ENCODE results near the gene LRRC47.

Gene LRRC47

GRCh38 chr1:3740752-3741151 lies 55.5 kb downstream of the LRRC47 start:
- TF ChIP-seq MYC (IDR thresholded peaks at IDR 0.05; ENCODE audit: low read depth, low read length): no peak
- TF ChIP-seq POLR2A (IDR thresholded peaks at IDR 0.05; ENCODE audit: extremely low read depth, insufficient read length): no peak
- TF ChIP-seq MAX (IDR thresholded peaks at IDR 0.05; ENCODE audit: low read depth, low read length): no peak
- TF ChIP-seq, protein P1, sequence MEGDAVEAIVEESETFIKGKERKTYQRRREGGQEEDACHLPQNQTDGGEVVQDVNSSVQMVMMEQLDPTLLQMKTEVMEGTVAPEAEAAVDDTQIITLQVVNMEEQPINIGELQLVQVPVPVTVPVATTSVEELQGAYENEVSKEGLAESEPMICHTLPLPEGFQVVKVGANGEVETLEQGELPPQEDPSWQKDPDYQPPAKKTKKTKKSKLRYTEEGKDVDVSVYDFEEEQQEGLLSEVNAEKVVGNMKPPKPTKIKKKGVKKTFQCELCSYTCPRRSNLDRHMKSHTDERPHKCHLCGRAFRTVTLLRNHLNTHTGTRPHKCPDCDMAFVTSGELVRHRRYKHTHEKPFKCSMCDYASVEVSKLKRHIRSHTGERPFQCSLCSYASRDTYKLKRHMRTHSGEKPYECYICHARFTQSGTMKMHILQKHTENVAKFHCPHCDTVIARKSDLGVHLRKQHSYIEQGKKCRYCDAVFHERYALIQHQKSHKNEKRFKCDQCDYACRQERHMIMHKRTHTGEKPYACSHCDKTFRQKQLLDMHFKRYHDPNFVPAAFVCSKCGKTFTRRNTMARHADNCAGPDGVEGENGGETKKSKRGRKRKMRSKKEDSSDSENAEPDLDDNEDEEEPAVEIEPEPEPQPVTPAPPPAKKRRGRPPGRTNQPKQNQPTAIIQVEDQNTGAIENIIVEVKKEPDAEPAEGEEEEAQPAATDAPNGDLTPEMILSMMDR (IDR thresholded peaks at IDR 0.05; ENCODE audit: low read depth, low read length): no peak
- H3K4me3 ChIP-seq (ENCODE audit: low read depth, low read length): no peak overlapping the region
- no peak for DNase-seq (ENCODE audit: low read depth)

GRCh38 chr1:3740042-3740441 lies 56.3 kb downstream of the LRRC47 start:
- no peak for DNase-seq (ENCODE audit: low read depth)
- H3K4me3 ChIP-seq (ENCODE audit: low read depth, low read length): no peak overlapping the region
- no peak for TF ChIP-seq POLR2A (IDR thresholded peaks at IDR 0.05; ENCODE audit: extremely low read depth, insufficient read length)
- TF ChIP-seq, protein P1 (IDR thresholded peaks at IDR 0.05; ENCODE audit: low read depth, low read length): no peak
- TF ChIP-seq MYC (IDR thresholded peaks at IDR 0.05; ENCODE audit: low read depth, low read length): no peak

DNA sequence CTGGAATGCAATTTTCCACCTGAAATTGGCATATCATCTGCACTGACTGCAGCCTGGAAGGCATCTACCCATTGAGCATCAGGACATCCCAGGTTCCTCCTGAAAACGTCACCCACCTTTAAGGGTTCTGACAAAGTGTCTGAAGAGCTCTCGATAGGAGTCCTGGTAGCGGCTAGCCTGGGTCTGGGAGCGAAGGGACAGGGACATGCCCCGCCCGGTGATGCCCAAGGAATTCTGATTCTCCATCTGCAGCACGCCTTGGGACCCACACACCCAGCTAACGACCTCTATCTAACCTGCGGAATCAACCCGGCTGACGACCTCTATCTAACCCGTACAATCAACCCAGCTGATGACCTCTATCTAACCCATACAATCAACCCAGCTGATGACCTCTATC lies 57.4 kb downstream of the LRRC47 start:
- no peak for DNase-seq (ENCODE audit: low read depth)
- no peak for TF ChIP-seq POLR2A (IDR thresholded peaks at IDR 0.05; ENCODE audit: extremely low read depth, insufficient read length)
- TF ChIP-seq MAX (IDR thresholded peaks at IDR 0.05; ENCODE audit: low read depth, low read length): no peak
- no peak overlapping the region for H3K4me3 ChIP-seq (ENCODE audit: low read depth, low read length)

GRCh38 chr1:3736708-3737107 lies 59.6 kb downstream of the LRRC47 start:
- H3K4me3 ChIP-seq (ENCODE audit: low read depth, low read length): no peak overlapping the region
- DNase-seq (ENCODE audit: low read depth): no peak
- TF ChIP-seq POLR2A (IDR thresholded peaks at IDR 0.05; ENCODE audit: extremely low read depth, insufficient read length) (no peak), MAX (IDR thresholded peaks at IDR 0.05; ENCODE audit: low read depth, low read length) (no peak), MYC (IDR thresholded peaks at IDR 0.05; ENCODE audit: low read depth, low read length) (no peak)
- TF ChIP-seq, protein P1 (IDR thresholded peaks at IDR 0.05; ENCODE audit: low read depth, low read length): no peak

DNA sequence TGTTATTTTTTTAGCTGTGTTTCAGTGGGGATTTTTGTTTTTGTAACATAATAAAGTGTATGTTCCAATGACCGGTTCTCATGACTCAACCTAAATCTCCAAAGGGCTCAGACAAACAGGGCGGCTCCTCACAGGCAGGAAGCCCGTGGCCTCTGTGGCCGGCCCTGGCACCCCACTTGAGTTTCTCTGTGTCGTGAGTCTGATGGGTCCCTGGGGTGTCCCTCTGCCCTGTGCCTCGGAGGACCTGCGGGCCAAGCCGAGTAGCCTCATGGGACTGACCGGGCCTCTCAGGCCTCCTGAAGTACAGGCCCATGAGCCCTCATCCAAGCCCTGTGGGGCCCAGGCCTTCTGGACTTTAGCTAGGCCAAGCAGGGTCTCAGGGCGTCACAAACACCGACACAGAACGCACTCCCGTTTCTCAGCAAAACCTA lies 60.2 kb downstream of the LRRC47 start:
- no peak overlapping the region for H3K4me3 ChIP-seq (ENCODE audit: low read depth, low read length)
- DNase-seq (ENCODE audit: low read depth): no peak
- TF ChIP-seq POLR2A (IDR thresholded peaks at IDR 0.05; ENCODE audit: extremely low read depth, insufficient read length): no peak
- no peak for TF ChIP-seq MAX (IDR thresholded peaks at IDR 0.05; ENCODE audit: low read depth, low read length)
- TF ChIP-seq, protein P1 (IDR thresholded peaks at IDR 0.05; ENCODE audit: low read depth, low read length): no peak
- TF ChIP-seq MYC (IDR thresholded peaks at IDR 0.05; ENCODE audit: low read depth, low read length): no peak

- TF ChIP-seq MYC (IDR thresholded peaks at IDR 0.05; ENCODE audit: low read depth, low read length): no peak
- no peak for TF ChIP-seq MAX (IDR thresholded peaks at IDR 0.05; ENCODE audit: low read depth, low read length)
- TF ChIP-seq, protein P1 (IDR thresholded peaks at IDR 0.05; ENCODE audit: low read depth, low read length): no peak
- TF ChIP-seq POLR2A (IDR thresholded peaks at IDR 0.05; ENCODE audit: extremely low read depth, insufficient read length): no peak
- no peak overlapping the region for H3K4me3 ChIP-seq (ENCODE audit: low read depth, low read length)
- no peak for DNase-seq (ENCODE audit: low read depth)
Observed at GRCh38 chr1:3735688-3736087, 60.6 kb downstream of the LRRC47 start.

Measured in NB4 (cell line).